Endothelial cell of umbilical vein (primary cell): Measurements from ENCODE around the gene ARID3B. TPM values are rescaled to one million over a fixed set of nuclear protein-coding genes. Genes with fewer than 3 reads are reported as not detected.

ENCODE experiments used
- BruUV-seq: library from RNA; stranded (reverse); fragments of 400-500 nt; replicated peaks from 2 replicates; lab custom pipeline; 2021; lab: Mats Ljungman, UMichigan
- CTCF ChIA-PET: fragments of 300-600, 350-600 bp; sonication (Branson Sonifier 250); formaldehyde crosslinking; loops from one replicate; lab custom pipeline; 2021; ENCODE audit warnings: antibody characterized with exemption, inconsistent platforms; lab: Charles Lee
- POLR2A ChIA-PET: fragments of 300-600, 350-600 bp; sonication (Branson Sonifier 250); formaldehyde crosslinking; loops from one replicate; lab custom pipeline; 2021; ENCODE audit warnings: antibody characterized with exemption, inconsistent platforms; lab: Charles Lee
- DNase-seq: peaks from one replicate; pipeline ENCODE4 v3.0.0-alpha.2; 2011; ENCODE audit warnings: low read depth, low spot score
- FAIRE-seq: peaks from 2 replicates; lab custom pipeline; 2011; peaks lifted over from hg19 to GRCh38; lab: Jason Lieb, UNC
- H2AFZ ChIP-seq: 2 replicates; pipeline ENCODE4 v1.6.0; 2012; ENCODE audit warnings: low read depth, low read length, control low read depth, inconsistent platforms
- H3K27ac ChIP-seq: 2 replicates; pipeline ENCODE4 v1.5.1; 2011; ENCODE audit warnings: low read depth, mild to moderate bottlenecking, control low read depth, low read length, moderate library complexity; ENCODE audit not compliant: insufficient read depth
- H3K27me3 ChIP-seq, 2 experiments: 2 replicates each; pipeline versions ENCODE4 v1.6.0 to v1.6.1; 2011; ENCODE audit warnings: low read length in 2 of 2, mixed read lengths in 1 of 2; ENCODE audit not compliant: control insufficient read depth in 2 of 2, insufficient read depth in 2 of 2
- H3K36me3 ChIP-seq, 2 experiments: 2 replicates in 1 of 2; 3 replicates in 1 of 2; pipeline ENCODE4 v1.5.1; 2011; ENCODE audit warnings: low read length in 2 of 2, mild to moderate bottlenecking in 1 of 2, moderate library complexity in 1 of 2; ENCODE audit not compliant: control insufficient read depth in 2 of 2, insufficient read depth in 2 of 2; ENCODE audit errors: extremely low read depth in 1 of 2
- H3K4me1 ChIP-seq: 3 replicates; pipeline ENCODE4 v1.5.1; 2011; ENCODE audit warnings: mild to moderate bottlenecking, low read length; ENCODE audit not compliant: control insufficient read depth, insufficient read depth; ENCODE audit errors: extremely low read depth
- H3K4me2 ChIP-seq: 2 replicates; pipeline ENCODE4 v1.6.1; 2011; ENCODE audit warnings: low read length, control low read depth, mixed read lengths; ENCODE audit not compliant: insufficient read depth
- H3K4me3 ChIP-seq, 3 experiments: fragments of 200-600 bp in 1 of 3; sonication (generic), shearing (Covaris generic) in 1 of 3; replicated peaks in 1 of 3; 2 replicates each; pipeline ENCODE4 v1.5.1; 2011 to 2016; ENCODE audit warnings: control low read depth in 3 of 3, low read length in 3 of 3, mild to moderate bottlenecking in 2 of 3, inconsistent platforms in 1 of 3, low read depth in 1 of 3, moderate library complexity in 1 of 3; ENCODE audit not compliant: insufficient read depth in 1 of 3
- H3K79me2 ChIP-seq: 2 replicates; pipeline ENCODE4 v1.6.0; 2012; ENCODE audit warnings: low read length, inconsistent platforms; ENCODE audit not compliant: control insufficient read depth, insufficient read depth
- H3K9ac ChIP-seq: replicated peaks from 2 replicates; pipeline ENCODE3; 2011; ENCODE audit warnings: low read length, control low read depth; ENCODE audit not compliant: insufficient read depth; ENCODE audit errors: extremely low read depth
- H3K9me1 ChIP-seq: replicated peaks from 3 replicates; pipeline ENCODE4 v1.6.0; 2011; ENCODE audit warnings: mild to moderate bottlenecking, low read length; ENCODE audit not compliant: control insufficient read depth, insufficient read depth; ENCODE audit errors: extremely low read depth
- H3K9me3 ChIP-seq: replicated peaks from 2 replicates; pipeline ENCODE4 v1.5.1; 2012; ENCODE audit warnings: low read length, inconsistent platforms; ENCODE audit not compliant: control insufficient read depth, insufficient read depth
- H4K20me1 ChIP-seq: replicated peaks from 2 replicates; pipeline ENCODE3; 2011; ENCODE audit warnings: mild to moderate bottlenecking, low read length; ENCODE audit not compliant: control insufficient read depth, insufficient read depth; ENCODE audit errors: extremely low read depth
- CTCF ChIP-seq, 2 donors: IDR thresholded peaks; 1 replicate in 1 of 2; 2 replicates in 1 of 2; pipeline ENCODE4 v1.5.1; 2011; ENCODE audit warnings: low read length in 2 of 2, mild to moderate bottlenecking in 2 of 2, moderate library complexity in 2 of 2, control low read depth in 1 of 2, inconsistent platforms in 1 of 2, low read depth in 1 of 2; ENCODE audit not compliant: insufficient read depth in 1 of 2; ENCODE audit errors: extremely low read depth in 1 of 2
- EZH2 ChIP-seq: IDR thresholded peaks from 2 replicates; pipeline ENCODE4 v1.6.1; 2012; ENCODE audit warnings: borderline replicate concordance, low read depth, mild to moderate bottlenecking, moderate library complexity, low read length, inconsistent platforms; ENCODE audit not compliant: severe bottlenecking
- FOS ChIP-seq: IDR thresholded peaks from 2 replicates; pipeline ENCODE4 v1.6.1; 2011; ENCODE audit warnings: mild to moderate bottlenecking, low read length, moderate library complexity, borderline replicate concordance; ENCODE audit not compliant: insufficient read depth
- GATA2 ChIP-seq: IDR thresholded peaks from 2 replicates; pipeline ENCODE4 v1.7.0; 2011; ENCODE audit warnings: low read depth, mild to moderate bottlenecking, moderate library complexity, mixed read lengths, low read length; ENCODE audit not compliant: insufficient read length, insufficient read depth
- JUN ChIP-seq: IDR thresholded peaks from 2 replicates; pipeline ENCODE4 v1.6.1; 2011; ENCODE audit warnings: borderline replicate concordance, low read depth; ENCODE audit not compliant: insufficient read length, insufficient read depth
- MAX ChIP-seq: IDR thresholded peaks from 2 replicates; pipeline ENCODE4 v1.6.1; 2011; ENCODE audit not compliant: insufficient read depth, insufficient read length
- MYC ChIP-seq: IDR thresholded peaks from one replicate; pipeline ENCODE4 v1.6.1; 2011; ENCODE audit warnings: mild to moderate bottlenecking, low read depth, low read length
- POLR2A ChIP-seq: IDR thresholded peaks from 2 replicates; pipeline ENCODE4 v1.6.1; 2012; ENCODE audit warnings: low read depth, mild to moderate bottlenecking, control low read depth, low read length
- POLR2AphosphoS5 ChIP-seq: IDR thresholded peaks from 2 replicates; pipeline ENCODE4 v1.6.1; 2012; ENCODE audit warnings: low read depth, mild to moderate bottlenecking, control low read depth, low read length, moderate library complexity; ENCODE audit not compliant: insufficient read depth
- dilution Hi-C: fragments of 300-500 bp; cut with MboI; formaldehyde crosslinking; loops from one replicate; pipeline ENCODE4 v1.15.0; 2019; ENCODE audit warnings: low sequenced_read_pairs; ENCODE audit not compliant: extremely low pct_ligation_motif_present
- intact Hi-C: fragments of 100-400 bp; cut with micrococcal nuclease; formaldehyde crosslinking; loops from one replicate; pipeline ENCODE4 v1.10.0; 2022
- polyA plus RNA-seq, 4 experiments: library from polyadenylated mRNA; depleted of rRNA in 3 of 4; stranded (reverse) in 3 of 4; unstranded in 1 of 4; fragments of >200 nt; gene quantifications; 2 replicates each; pipeline versions ENCODE4 v1.2.1 to v1.2.3, GENCODE V29; 2011 to 2012; ENCODE audit warnings: missing spikeins in 1 of 4
- total RNA-seq: library from RNA; stranded (reverse); gene quantifications from 2 replicates; pipeline ENCODE4 v1.2.3, GENCODE V29; 2021

ARID3B gene
- total and polyA plus RNA-seq, 2 donors (not counting 3 experiments of a cell fraction or from before 2014, with no cell fraction given) = 6.2 to 10.0 TPM

DNA sequence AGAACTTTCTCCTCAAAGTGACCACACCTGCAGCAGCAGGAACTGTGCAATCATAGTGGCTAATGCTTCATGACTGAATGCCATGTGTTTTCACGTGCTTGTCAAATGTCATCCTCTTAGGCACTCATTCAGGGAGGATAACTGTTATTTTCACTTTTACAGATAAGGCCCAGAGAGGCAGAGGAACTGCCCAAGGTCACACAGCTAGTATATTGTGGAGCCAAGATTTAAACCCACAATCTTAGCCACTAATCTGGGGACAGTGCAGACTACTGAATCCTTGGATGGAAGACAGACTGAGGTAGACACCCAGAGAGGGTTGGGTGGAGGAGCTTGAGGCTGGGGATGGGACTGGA lies 64.8 kb downstream of the ARID3B start:
- ChIA-PET CTCF (no interaction called here), POLR2A (no interaction called here)
- H3K4me1 ChIP-seq = no peaks in the 10 kb centered on the region
- TF ChIP-seq JUN = no peak
- TF ChIP-seq POLR2A = no peak
- no peak for TF ChIP-seq FOS
- no peak for TF ChIP-seq EZH2
- no peak for TF ChIP-seq MAX
- TF ChIP-seq POLR2AphosphoS5 = no peak
- no peak for TF ChIP-seq GATA2
- no peaks in the 10 kb centered on the region for H4K20me1 ChIP-seq
- no peak overlapping the region for H3K9ac ChIP-seq
- no peaks in the 10 kb centered on the region for H3K9me1 ChIP-seq
- H3K79me2 ChIP-seq = no peaks in the 10 kb centered on the region
- no peak overlapping the region for H3K4me3 ChIP-seq
- H3K27ac ChIP-seq = no peak overlapping the region
- no peaks in the 10 kb centered on the region for H3K9me3 ChIP-seq
- no peak for FAIRE-seq
- H2AFZ ChIP-seq = no peak overlapping the region
- no TSS peak for BruUV-seq
- no peaks in the 10 kb centered on the region for H3K27me3 ChIP-seq
- intact Hi-C loops (no loop called here), dilution Hi-C loops (no loop called here)
- no peaks in the 10 kb centered on the region for H3K36me3 ChIP-seq
- H3K4me2 ChIP-seq = no peak overlapping the region
- no peak for DNase-seq

- TF ChIP-seq GATA2 = no peak
- no peak for TF ChIP-seq POLR2AphosphoS5
- no peak for TF ChIP-seq POLR2A
- TF ChIP-seq FOS = no peak
- no peak for TF ChIP-seq JUN
- no peak for TF ChIP-seq CTCF (IDR thresholded peaks at IDR 0.05; ENCODE audit: extremely low read depth in 1 of 2, insufficient read depth in 1 of 2, low read depth in 1 of 2, low read length in 2 of 2)
- TF ChIP-seq MAX = no peak
- no peak for TF ChIP-seq EZH2
- TF ChIP-seq MYC = no peak
- no peak overlapping the region for H3K27ac ChIP-seq
- H3K4me1 ChIP-seq = no peaks in the 10 kb centered on the region
- intact Hi-C loops (no loop called here), dilution Hi-C loops (no loop called here)
- DNase-seq (no peak), FAIRE-seq (no peak)
- H3K4me2 ChIP-seq = no peak overlapping the region
- no peaks in the 10 kb centered on the region for H3K36me3 ChIP-seq
- ChIA-PET CTCF (interaction anchor here (1.0 to 1.4 kb wide), 2 partner anchors 13 to 19 kb away, joined by 5 to 6 read pairs; no protein-coding TSS in a partner anchor), POLR2A (no interaction called here)
- no peak overlapping the region for H2AFZ ChIP-seq
- H3K9me1 ChIP-seq = no peaks in the 10 kb centered on the region
- no peak overlapping the region for H3K4me3 ChIP-seq
- H4K20me1 ChIP-seq = no peaks in the 10 kb centered on the region
- no TSS peak for BruUV-seq
- H3K79me2 ChIP-seq = no peaks in the 10 kb centered on the region
- no peaks in the 10 kb centered on the region for H3K27me3 ChIP-seq
- no peak overlapping the region for H3K9ac ChIP-seq
- no peaks in the 10 kb centered on the region for H3K9me3 ChIP-seq
Measured at GRCh38 chr15:74608786-74609185, 67.8 kb downstream of the ARID3B start.
